GM12878 (cell line): ENCODE measurements around the gene ZSWIM3.

ENCODE experiments used
- CREB1 ChIP-seq: IDR thresholded peaks from 2 replicates; pipeline ENCODE4 v1.6.1; 2012; ENCODE audit warnings: low read depth, mild to moderate bottlenecking, inconsistent platforms
- EP300 ChIP-seq, 2 experiments: fragments of 150-350 bp in 1 of 2; IDR thresholded peaks; 2 replicates each; pipeline ENCODE4 v1.6.1; 2011 to 2012; ENCODE audit warnings: low read depth in 2 of 2, low read length in 2 of 2, borderline replicate concordance in 1 of 2, improper control_type of control experiment in 1 of 2, inconsistent platforms in 1 of 2; ENCODE audit not compliant: control insufficient read depth in 1 of 2
- ESRRA ChIP-seq: IDR thresholded peaks from 2 replicates; pipeline ENCODE4 v1.6.1; 2012; ENCODE audit warnings: mild to moderate bottlenecking, low read length, improper control_type of control experiment
- JUND ChIP-seq: IDR thresholded peaks from 2 replicates; pipeline ENCODE4 v1.6.1; 2012; ENCODE audit warnings: low read depth, mild to moderate bottlenecking, low read length, improper control_type of control experiment, moderate library complexity
- POLR2A ChIP-seq: IDR thresholded peaks from 2 replicates; pipeline ENCODE4 v1.6.1; 2011; ENCODE audit warnings: low read depth, mild to moderate bottlenecking, low read length
- POLR2AphosphoS2 ChIP-seq: IDR thresholded peaks from 2 replicates; pipeline ENCODE4 v1.6.1; 2011; ENCODE audit warnings: low read depth, mild to moderate bottlenecking, low read length, improper control_type of control experiment, moderate library complexity
- RAD21 ChIP-seq: IDR thresholded peaks from 2 replicates; pipeline ENCODE4 v1.6.1; 2011; ENCODE audit warnings: mild to moderate bottlenecking, low read depth, low read length, moderate library complexity; ENCODE audit not compliant: insufficient read depth
- RFX5 ChIP-seq: IDR thresholded peaks from 2 replicates; pipeline ENCODE4 v1.6.1; 2011; ENCODE audit warnings: low read depth, low read length, improper control_type of control experiment
- TCF7 ChIP-seq: IDR thresholded peaks from 2 replicates; pipeline ENCODE4 v1.6.1; 2014; ENCODE audit warnings: antibody characterized with exemption, borderline replicate concordance
- ZSCAN29 ChIP-seq: fragments of 450-650 bp; IDR thresholded peaks from 2 replicates; pipeline ENCODE4 v1.6.1; 2017; ENCODE audit warnings: mild to moderate bottlenecking, moderate library complexity
- TF ChIP-seq, protein P1 (sequence below): IDR thresholded peaks from 2 replicates; pipeline ENCODE4 v1.6.1; 2012; ENCODE audit warnings: low read depth, low read length, improper control_type of control experiment
- TF ChIP-seq, protein P2 (sequence below), 3 experiments: IDR thresholded peaks in 2 of 3; conservative IDR thresholded peaks in 1 of 3; 2 replicates each; pipeline ENCODE4 v1.5.1; 2011; ENCODE audit warnings: low read depth in 3 of 3, low read length in 3 of 3, mild to moderate bottlenecking in 3 of 3, control low read depth in 2 of 3, moderate library complexity in 2 of 3, inconsistent platforms in 1 of 3, mixed read lengths in 1 of 3; ENCODE audit not compliant: control insufficient read depth in 2 of 3, insufficient read depth in 1 of 3; ENCODE audit errors: extremely low read depth in 1 of 3

DNA sequence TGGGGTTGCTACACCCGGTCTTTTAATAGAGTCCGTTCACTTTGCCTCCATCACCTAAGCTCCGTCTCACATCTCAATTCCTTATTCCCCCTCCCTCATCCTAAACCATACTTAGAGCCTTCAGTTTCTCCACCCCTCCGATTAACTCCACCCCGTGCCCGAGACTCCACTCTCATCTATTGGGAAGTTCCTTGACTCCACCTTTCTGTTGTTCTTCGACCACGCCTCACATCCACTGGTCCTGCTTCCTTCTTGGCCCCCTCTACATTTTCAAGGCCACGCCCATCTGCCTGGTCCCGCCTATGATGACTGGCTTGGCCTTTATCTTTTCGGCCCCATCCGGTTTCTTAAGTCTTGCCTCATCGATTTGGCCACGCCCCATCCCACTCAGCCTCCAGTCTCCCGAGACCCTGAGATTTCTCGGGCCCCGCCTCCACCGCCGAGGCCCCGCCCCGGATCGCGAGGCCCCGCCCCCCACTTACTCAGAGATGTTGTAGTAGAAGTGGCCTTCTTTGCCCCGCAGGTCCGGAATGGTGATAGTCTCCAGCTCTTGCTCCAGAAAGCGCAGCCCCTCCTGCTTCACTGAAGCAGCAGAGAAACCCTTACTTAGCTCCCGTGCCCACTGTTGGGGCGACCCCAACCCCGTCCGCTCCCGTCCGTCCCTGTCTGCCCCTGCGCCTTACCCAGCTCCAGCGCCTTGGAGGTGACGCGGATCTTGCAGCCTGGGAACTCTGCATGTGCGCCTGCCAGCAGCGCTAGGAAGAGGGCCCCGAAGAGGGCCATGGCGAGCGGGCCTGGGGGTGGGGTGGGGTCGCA lies 53.5 kb downstream of the ZSWIM3 start:
- TF ChIP-seq TCF7 (no peak), JUND (no peak), CREB1 (peak; percentile 37; the same call in 1 of the 2 replicates), RAD21 (no peak), POLR2A (peak; percentile 77), POLR2AphosphoS2 (no peak), EP300 (IDR thresholded peaks at IDR 0.05; ENCODE audit: borderline replicate concordance in 1 of 2, control insufficient read depth in 1 of 2, low read depth in 2 of 2, low read length in 2 of 2) (no peak), ESRRA (no peak), ZSCAN29 (no peak), RFX5 (0 out of 2 replicates have a peak, but pooled peaks have one; percentile 52)
- TF ChIP-seq, protein P1, sequence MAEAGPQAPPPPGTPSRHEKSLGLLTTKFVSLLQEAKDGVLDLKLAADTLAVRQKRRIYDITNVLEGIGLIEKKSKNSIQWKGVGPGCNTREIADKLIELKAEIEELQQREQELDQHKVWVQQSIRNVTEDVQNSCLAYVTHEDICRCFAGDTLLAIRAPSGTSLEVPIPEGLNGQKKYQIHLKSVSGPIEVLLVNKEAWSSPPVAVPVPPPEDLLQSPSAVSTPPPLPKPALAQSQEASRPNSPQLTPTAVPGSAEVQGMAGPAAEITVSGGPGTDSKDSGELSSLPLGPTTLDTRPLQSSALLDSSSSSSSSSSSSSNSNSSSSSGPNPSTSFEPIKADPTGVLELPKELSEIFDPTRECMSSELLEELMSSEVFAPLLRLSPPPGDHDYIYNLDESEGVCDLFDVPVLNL: no peak
- TF ChIP-seq, protein P2, sequence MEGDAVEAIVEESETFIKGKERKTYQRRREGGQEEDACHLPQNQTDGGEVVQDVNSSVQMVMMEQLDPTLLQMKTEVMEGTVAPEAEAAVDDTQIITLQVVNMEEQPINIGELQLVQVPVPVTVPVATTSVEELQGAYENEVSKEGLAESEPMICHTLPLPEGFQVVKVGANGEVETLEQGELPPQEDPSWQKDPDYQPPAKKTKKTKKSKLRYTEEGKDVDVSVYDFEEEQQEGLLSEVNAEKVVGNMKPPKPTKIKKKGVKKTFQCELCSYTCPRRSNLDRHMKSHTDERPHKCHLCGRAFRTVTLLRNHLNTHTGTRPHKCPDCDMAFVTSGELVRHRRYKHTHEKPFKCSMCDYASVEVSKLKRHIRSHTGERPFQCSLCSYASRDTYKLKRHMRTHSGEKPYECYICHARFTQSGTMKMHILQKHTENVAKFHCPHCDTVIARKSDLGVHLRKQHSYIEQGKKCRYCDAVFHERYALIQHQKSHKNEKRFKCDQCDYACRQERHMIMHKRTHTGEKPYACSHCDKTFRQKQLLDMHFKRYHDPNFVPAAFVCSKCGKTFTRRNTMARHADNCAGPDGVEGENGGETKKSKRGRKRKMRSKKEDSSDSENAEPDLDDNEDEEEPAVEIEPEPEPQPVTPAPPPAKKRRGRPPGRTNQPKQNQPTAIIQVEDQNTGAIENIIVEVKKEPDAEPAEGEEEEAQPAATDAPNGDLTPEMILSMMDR (IDR thresholded peaks at IDR 0.05 in 2 of 3, conservative IDR thresholded peaks at IDR 0.05 in 1 of 3; ENCODE audit: control insufficient read depth in 2 of 3, extremely low read depth in 1 of 3, insufficient read depth in 1 of 3, low read depth in 3 of 3, low read length in 3 of 3): no peak
